ENCODE measurements around the gene ACSBG1.

The ACSBG1 gene, protein sequence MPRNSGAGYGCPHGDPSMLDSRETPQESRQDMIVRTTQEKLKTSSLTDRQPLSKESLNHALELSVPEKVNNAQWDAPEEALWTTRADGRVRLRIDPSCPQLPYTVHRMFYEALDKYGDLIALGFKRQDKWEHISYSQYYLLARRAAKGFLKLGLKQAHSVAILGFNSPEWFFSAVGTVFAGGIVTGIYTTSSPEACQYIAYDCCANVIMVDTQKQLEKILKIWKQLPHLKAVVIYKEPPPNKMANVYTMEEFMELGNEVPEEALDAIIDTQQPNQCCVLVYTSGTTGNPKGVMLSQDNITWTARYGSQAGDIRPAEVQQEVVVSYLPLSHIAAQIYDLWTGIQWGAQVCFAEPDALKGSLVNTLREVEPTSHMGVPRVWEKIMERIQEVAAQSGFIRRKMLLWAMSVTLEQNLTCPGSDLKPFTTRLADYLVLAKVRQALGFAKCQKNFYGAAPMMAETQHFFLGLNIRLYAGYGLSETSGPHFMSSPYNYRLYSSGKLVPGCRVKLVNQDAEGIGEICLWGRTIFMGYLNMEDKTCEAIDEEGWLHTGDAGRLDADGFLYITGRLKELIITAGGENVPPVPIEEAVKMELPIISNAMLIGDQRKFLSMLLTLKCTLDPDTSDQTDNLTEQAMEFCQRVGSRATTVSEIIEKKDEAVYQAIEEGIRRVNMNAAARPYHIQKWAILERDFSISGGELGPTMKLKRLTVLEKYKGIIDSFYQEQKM

GRCh38 chr15:78234515-78235040 lies at the start of gene ACSBG1:
Gene ACSBG1, minus strand, starts transcription at chr15:78234565. Its CDS starts 64 bp downstream, at chr15:78234501.
- DNase-seq, result no peak

DNA sequence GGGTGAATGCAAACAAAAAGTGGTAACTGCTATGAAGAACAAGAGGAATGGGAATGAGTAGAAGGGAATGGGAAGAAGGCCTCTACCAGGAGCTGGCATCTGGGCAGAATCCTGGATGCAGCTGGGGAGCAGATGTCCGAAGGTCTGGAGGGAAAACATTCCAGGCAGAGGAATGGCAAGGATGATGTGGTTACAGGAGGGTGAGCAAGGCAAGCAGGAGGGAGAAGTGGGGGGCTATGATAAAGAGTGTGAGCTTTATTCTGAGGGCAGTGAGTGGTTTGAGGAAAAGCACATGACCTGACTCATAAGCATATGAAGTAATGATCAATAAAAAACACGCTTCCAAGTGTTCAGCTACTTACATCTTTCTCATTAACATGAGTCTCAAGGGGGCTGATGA lies 48.0 kb upstream of the ACSBG1 start:
- DNase-seq, result no peak

DNA sequence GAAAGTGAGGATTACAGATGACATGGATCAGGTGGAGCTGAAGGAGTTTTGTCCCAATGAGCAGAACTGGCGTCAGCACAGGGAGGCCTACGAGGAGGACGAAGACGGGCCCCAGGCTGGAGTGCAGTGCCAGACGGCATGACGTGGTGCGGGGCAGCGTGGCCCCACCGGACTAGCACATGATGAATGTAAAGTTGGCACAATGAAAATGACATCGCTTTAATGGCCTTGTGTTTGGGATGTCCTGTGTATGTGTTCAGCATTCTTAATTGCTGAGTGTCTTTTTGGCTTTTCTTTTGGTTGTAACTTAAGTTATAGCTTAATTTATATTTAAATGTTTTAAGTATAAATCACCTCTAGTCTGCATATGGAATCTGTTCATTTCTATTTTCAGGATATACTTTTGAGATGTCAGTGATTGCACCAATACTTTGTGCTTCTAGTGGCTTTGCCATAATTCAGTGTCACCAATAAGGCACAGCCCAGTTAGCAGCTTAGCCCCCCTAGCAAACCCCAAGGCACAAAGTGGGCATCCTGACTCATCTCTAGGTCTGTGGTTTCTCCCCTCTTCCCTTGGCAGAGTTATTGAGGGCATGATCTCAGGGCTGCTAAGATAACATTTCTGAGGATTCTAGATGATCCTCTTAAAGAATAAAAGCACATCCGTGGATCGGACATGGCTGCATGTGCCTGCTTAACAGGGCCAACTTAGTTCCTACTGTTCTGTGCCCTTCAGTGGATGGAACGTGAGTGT lies 46.1 kb upstream of the ACSBG1 start:
- no peak for DNase-seq

DNA sequence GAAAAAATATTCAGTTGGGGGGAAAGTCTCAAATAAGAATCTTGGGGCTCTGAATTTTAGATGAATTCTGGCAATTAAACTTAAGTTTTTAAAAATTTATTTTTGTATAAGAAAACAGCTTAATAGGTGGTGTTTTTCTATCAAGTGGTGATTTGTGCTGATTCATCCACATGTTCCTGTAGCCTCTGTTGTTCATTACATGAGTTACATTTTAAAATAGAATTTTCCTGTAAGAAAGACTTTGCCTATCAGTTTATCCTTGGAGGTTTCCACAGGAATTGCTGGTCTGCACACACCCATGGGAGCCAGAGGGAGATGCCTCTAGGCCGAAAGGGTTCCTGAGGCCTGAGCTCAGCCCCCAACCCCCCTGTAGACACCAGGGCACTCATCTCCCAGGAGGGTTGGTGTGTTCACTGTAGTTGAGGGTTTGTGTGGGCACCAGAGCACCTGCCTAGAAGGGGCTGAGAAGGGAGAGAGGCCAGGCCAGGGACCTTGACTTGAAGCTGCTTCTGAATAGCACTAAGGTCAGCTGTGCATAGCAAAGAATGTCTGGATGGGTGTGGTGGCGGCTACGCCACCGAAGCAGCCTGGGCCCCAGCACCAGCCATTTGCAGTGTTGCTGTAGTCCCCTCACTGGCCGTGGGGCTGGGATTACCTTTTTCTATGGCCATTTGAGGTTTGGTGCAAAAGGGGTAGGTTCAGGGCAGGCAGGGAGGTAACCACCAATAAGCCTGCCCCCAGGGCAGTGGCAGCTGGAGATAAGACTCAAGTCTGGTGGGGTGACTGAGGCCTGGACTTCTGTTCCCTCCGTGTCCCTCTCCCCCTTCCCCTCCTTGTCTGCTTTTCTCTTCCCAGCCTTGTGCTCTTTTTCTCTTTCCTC lies 41.9 kb upstream of the ACSBG1 start:
- DNase-seq, result no peak

- no peak for DNase-seq
These were observed 40.6 kb upstream of the ACSBG1 start for GRCh38 chr15:78274994-78275393.

DNA sequence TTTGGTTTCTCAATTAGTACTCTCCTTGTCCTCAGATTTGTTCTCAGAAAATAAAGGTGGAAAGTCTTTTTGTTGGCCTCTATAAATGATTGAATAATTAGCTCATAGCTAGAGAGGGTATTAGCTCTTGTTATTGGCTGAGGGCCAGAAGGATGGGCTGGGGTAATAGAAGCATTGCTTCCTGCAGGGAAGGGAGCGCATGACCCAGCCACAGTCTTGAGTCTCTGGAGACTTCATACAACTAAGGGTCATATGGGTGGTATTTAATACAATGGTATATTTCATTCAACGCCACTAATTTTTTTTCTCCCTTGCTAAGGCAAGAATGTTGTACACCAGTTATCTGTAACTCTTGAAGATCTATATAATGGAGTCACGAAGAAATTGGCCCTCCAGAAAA lies 38.4 kb upstream of the ACSBG1 start:
- peak in 1 of 3 experiments; percentile 19 for DNase-seq

DNA sequence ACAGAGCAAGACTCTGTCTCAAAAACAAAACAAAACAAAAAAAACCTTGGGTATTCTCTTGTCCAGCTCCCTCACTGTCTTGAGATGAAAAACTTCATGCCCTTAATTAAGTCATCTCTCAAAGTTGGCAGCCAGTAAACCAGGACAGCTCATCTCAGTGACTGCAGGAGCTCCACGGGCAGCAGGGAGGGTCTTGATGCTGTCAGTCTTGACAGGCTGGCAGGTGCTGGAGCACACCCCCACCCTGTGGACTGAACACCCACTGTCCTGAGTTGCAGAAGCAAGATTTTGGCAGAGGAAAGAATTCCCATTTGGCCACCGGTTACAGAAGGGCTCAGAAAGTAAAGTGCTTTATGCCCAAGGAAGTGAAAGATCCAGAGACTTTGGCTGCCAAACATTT lies 38.0 kb upstream of the ACSBG1 start:
- no peak for DNase-seq

DNA sequence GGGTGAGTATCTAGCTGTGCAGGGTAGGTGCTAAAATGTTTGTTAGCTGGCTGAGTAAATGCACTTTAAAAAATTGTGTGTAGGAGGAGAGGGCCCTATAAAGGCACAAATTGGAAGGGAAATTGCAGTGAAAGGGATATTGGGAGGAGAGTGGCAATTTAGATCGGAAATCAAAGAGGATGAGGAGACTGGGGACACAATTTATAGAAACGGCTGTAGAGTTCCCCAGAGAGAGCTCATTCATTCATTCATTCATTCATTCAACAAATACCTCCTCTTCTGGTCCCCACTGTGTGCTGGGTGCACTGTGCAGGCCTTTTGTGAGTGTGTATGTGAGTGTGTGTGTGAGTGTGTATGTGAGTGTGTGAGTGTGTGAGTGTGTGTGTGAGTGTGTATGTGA lies 32.4 kb upstream of the ACSBG1 start:
- DNase-seq, result no peak

GRCh38 chr15:78266229-78266628 lies 31.9 kb upstream of the ACSBG1 start:
- DNase-seq, result peak in 1 of 3 experiments; percentile 43

GRCh38 chr15:78265752-78266224 lies 31.4 kb upstream of the ACSBG1 start:
- DNase-seq, result peak in 1 of 3 experiments; percentile 43

DNA sequence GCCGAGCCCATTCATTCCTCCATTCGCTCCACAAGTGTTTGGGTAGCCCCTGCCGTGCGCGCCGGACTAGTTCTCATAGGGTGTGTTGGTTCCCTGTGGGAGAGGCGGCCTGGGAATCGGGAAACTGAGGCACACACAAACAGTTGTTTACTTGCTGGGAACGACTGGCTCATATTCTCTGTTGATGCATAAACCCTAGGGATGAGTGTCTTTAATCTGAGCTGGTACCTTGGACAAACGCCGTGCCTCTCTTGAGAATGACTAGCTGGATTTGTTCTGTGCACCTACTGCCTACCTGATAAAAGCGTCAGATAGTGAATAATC lies 30.7 kb upstream of the ACSBG1 start:
- DNase-seq, result no peak

DNA sequence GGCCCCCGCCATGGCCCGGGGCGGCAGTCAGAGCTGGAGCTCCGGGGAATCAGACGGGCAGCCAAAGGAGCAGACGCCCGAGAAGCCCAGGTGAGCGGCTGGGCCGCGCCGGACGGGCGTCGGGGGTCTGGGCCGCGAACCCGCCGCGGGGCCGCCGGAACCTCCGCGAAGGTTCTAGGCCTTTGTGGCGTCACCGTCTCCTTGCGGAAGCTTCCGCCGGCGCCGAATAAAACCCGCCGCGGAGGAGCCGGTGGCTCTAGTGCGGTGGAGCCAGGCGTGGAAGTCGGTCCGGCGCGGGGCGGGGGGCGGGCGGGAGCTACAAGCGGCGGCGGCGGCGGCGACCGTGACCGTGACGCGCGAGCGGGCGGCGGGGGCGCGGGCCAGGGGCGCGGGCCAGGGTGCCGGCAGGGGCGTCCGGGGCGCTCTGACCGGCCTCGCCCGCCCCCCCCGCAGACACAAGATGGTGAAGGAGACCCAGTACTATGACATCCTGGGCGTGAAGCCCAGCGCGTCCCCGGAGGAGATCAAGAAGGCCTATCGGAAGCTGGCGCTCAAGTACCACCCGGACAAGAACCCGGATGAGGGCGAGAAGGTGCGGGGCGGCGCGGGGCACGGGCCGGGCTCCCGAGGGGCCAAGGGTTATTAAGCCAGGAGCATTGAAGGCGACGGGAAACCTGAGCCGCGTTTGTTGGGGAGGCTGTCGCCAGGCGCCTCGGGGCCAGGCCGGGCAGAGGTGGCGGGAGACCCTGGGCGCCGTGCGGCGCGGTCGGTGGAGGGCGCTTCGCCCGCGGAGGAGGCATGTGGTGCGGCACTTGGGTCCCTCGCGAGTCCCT lies 30.2 kb upstream of the ACSBG1 start, which contains the start of gene DNAJA4:
Gene DNAJA4, plus strand, starts transcription at position 259 of the 833 bp plus-strand sequence. Its CDS starts 202 bp downstream, at position 461.
- peak in 2 of 3 experiments; percentile 68 to 74 for DNase-seq

GRCh38 chr15:78263907-78264303 lies 29.5 kb upstream of the ACSBG1 start:
- no peak for DNase-seq

DNA sequence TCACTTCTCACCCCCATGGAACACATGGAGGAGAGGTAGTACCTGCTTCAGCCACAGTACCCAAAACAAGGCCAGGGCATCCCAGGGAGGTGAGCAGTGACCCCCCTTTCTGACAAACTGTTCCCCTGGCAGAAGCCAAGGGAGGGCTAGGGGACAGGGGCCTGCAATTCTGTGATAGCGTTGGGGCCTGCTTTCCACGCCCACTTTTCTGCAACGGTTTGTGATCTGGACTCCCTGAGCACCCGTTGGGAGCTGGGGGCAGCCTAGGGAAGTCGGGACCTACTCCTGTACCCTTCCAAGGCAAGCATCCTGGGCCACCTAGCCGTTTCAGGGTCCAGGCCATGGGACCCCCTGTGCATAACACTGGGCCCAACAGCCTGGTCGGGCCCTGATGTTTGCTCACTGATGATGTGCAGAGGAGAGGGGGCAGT lies 29.0 kb upstream of the ACSBG1 start:
- no peak for DNase-seq

- no peak for DNase-seq
These were observed 26.7 kb upstream of the ACSBG1 start for GRCh38 chr15:78261062-78261461.

- no peak for DNase-seq
These were observed 26.1 kb upstream of the ACSBG1 start for GRCh38 chr15:78260489-78260888.

DNA sequence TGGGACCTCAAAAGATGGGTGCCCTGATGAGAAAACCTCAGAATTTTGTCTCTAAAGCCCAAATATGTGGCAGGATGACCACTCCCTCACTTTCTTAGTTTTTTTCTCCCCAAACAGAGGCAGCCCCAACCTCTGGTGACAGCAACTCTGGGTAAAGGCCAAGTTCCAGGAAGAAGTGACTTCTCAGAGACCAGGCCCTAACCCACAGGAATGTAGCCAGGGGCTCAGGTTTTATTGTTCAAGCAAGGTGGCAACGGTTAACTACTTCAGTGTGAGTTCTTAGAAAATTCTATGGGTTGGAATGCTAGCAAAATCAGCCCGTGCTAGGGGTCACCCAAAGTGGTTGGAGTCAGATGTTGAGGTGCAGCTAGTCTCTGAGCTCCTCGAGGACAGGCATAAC lies 24.9 kb upstream of the ACSBG1 start:
- DNase-seq, result no peak

DNA sequence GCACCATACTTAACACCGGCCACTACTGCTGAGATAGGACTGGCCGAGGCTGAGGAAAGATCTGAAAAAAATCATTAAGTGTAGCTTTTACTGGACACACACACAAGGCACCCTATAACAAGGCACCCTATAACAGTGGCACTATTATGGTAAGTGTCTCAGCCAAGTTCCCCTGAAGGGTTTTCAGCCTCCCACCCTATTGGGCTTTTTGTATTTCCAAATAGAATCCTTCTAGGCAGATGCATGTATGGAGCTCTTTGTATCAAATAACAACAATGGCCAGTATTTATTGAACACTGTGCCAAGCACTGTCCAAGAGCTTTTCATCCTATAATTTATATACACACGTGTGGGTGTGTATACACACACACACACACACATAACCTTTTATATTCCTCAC lies 23.3 kb upstream of the ACSBG1 start:
- DNase-seq, result no peak

DNA sequence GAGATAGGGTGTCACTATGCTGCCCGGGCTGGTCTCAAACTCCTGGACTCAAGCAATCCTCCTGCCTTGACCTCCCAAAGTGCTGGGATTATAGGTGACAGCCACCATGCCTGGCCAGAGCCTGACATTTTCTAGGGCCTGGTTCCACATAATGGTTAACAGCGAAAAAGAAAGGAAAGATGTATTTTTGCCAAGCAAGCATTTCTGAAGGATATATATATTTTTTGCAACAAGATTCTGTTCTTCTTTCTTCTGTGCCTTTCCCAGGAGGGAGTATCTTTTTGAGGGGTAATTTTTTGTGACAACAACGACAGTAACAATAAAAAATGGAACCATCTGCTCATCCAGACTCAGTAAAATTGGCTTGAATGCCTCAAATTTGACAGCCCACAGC lies 21.7 kb upstream of the ACSBG1 start:
- DNase-seq, result no peak

- peak in 1 of 3 experiments; percentile 27 for DNase-seq
These were observed 21.2 kb upstream of the ACSBG1 start for GRCh38 chr15:78255421-78256043.

- no peak for DNase-seq
These were observed 16.8 kb upstream of the ACSBG1 start for GRCh38 chr15:78251136-78251535.

Data from NCI-H1417 (cell line).